Erythroblast (primary cell): ENCODE results near the gene CCND2.

Experiments
- GATA1 ChIP-seq: IDR thresholded peaks from 2 replicates; pipeline ENCODE4 v1.6.1; 2011; ENCODE audit warnings: low read depth, mild to moderate bottlenecking, control low read depth, low read length, moderate library complexity
- POLR2A ChIP-seq: IDR thresholded peaks from 2 replicates; pipeline ENCODE4 v1.6.1; 2011; ENCODE audit warnings: mild to moderate bottlenecking, low read length

DNA sequence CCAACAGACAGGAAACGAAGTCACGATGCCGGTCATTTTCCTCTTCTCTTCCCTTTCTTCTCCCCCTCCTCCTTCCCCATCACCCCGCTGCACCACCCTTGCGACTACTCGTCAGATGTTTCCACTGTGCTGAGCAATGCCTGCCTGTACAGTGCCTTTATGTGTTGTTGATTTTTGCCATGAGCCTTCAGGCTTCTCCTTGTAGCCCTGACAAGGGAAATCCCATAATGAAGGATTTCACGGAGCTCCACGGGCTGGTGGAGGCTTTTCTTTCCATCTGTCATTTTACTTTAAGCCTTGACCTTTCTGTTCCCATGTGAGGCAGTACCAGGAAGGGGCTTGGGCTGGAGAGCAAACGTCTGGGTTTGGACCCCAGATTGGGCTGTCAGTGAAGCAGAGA is 28.7 kb upstream of the CCND2 start:
- no peak for TF ChIP-seq POLR2A
- TF ChIP-seq GATA1, result no peak
